Heart left ventricle (tissue), 13 donors: Measurements from ENCODE around the gene ITGB3BP.

Experiments
- POLR2A ChIP-seq, 2 donors: fragments of 450-650 bp; IDR thresholded peaks; one replicate each; pipeline ENCODE4 v1.6.1; 2017; ENCODE audit warnings: antibody characterized with exemption in 2 of 2, mild to moderate bottlenecking in 2 of 2, moderate library complexity in 2 of 2
- TF ChIP-seq, protein P1 (sequence below), 12 donors: fragments of 200-600 bp; sonication (generic) in 4 of 12; IDR thresholded peaks; one replicate each; pipeline versions ENCODE4 v1.5.0 to v1.8.0; 2018 to 2022; ENCODE audit warnings: antibody characterized with exemption in 12 of 12, mild to moderate bottlenecking in 5 of 12
- donor health status: ischemic (EF 13 %, LVEDD 7.1; RV severe dilation, severe dysfunction).
- donor health status: DM: no; HTN: yes; CAD: no.
- donor health status: DM: no; HTN: no; CAD: no.
- donor health status: ischemic (EF 25% LVEDD 6.9; RV normal size, moderate dysfunction).
- donor health status: ischemic (EF 25% LVEDD 5.7; RV mildly dilated, moderate dysfunction).
- donor health status: ischemic (EF 35%, LVEDD 5.7; RV mildly dilated, moderate dysfunction).
- donor health status: nonischemic (EF 11% LVEDD 7.7; RV severe dilation, severe dysfunction).
- donor health status: DM: yes; HTN: yes; CAD: no.
- donor health status: PGD.
- donor health status: ischemic (EF 29% LVEDD 5.4; RV normal size, mild dysfunction).
- donor health status: nonischemic (EF 23%, LVEDD 6.1; RV moderate dilation, normal function).

GRCh38 chr1:63487336-63488065 is 35.5 kb downstream of the ITGB3BP start:
- TF ChIP-seq, protein P1, sequence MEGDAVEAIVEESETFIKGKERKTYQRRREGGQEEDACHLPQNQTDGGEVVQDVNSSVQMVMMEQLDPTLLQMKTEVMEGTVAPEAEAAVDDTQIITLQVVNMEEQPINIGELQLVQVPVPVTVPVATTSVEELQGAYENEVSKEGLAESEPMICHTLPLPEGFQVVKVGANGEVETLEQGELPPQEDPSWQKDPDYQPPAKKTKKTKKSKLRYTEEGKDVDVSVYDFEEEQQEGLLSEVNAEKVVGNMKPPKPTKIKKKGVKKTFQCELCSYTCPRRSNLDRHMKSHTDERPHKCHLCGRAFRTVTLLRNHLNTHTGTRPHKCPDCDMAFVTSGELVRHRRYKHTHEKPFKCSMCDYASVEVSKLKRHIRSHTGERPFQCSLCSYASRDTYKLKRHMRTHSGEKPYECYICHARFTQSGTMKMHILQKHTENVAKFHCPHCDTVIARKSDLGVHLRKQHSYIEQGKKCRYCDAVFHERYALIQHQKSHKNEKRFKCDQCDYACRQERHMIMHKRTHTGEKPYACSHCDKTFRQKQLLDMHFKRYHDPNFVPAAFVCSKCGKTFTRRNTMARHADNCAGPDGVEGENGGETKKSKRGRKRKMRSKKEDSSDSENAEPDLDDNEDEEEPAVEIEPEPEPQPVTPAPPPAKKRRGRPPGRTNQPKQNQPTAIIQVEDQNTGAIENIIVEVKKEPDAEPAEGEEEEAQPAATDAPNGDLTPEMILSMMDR (IDR thresholded peaks at IDR 0.05) = no peak
- no peak for TF ChIP-seq POLR2A (IDR thresholded peaks at IDR 0.05)
